Measurements from ENCODE around the gene SNCA. TPM values are rescaled to one million over a fixed set of nuclear protein-coding genes. Genes with fewer than 3 reads are reported as not detected.

SNCA gene
- total and polyA plus RNA-seq, 2 of the 8 experiments (the other 6 are each of a cell fraction or from before 2014, with no cell fraction given): 8.5 to 16.8 TPM

GRCh38 chr4:89712141-89712540, 124.8 kb downstream of the SNCA start (continued):
- TF ChIP-seq CHD7 (IDR thresholded peaks at IDR 0.05; ENCODE audit: insufficient replicate concordance, low read length): no peak
- TF ChIP-seq BCL11A (IDR thresholded peaks at IDR 0.05; ENCODE audit: low read depth in 2 of 2, low read length in 2 of 2): no peak
- TF ChIP-seq SIRT6 (IDR thresholded peaks at IDR 0.05; ENCODE audit: low read length): no peak
- TF ChIP-seq SUZ12 (IDR thresholded peaks at IDR 0.05; ENCODE audit: low read length): no peak
- TF ChIP-seq HDAC2 (IDR thresholded peaks at IDR 0.05; ENCODE audit: borderline replicate concordance in 1 of 2, low read depth in 2 of 2, low read length in 2 of 2): no peak
- TF ChIP-seq HDAC6 (IDR thresholded peaks at IDR 0.05; ENCODE audit: low read depth, low read length): no peak
- TF ChIP-seq TAF7 (optimal IDR thresholded peaks at IDR 0.05; ENCODE audit: borderline replicate concordance, low read depth, low read length): no peak
